SK-N-SH (cell line): Measurements from ENCODE around the gene NOXA1. TPM values are rescaled to one million over a fixed set of nuclear protein-coding genes. Genes with fewer than 3 reads are reported as not detected.

ENCODE experiments used
- CTCF ChIA-PET: fragments of 300-600, 350-600 bp; formaldehyde crosslinking; extraction: SDS; loops from one replicate; lab custom pipeline; 2021; lab: Yijun Ruan, JAX
- POLR2A ChIA-PET: fragments of 350-600 bp; sonication (Branson Sonifier 250); formaldehyde crosslinking; extraction: SDS; loops from one replicate; lab custom pipeline; 2020; ENCODE audit warnings: antibody characterized with exemption, inconsistent platforms; lab: Yijun Ruan, JAX
- DNase-seq: peaks from one replicate; pipeline ENCODE4 v3.0.0; 2012
- H2AFZ ChIP-seq: fragments of 200-600 bp; sonication (generic); 2 replicates; pipeline ENCODE4 v1.8.1; 2016; ENCODE audit warnings: antibody characterized with exemption, mild to moderate bottlenecking, low read depth
- H3F3A ChIP-seq: fragments of 200-600 bp; sonication (generic); replicated peaks from 2 replicates; pipeline ENCODE3; 2016; ENCODE audit warnings: antibody characterized with exemption, mild to moderate bottlenecking; ENCODE audit not compliant: insufficient read depth
- H3K27ac ChIP-seq, 2 experiments: fragments of 200-500 bp in 1 of 2; fragments of 200-600 bp in 1 of 2; sonication (Bioruptor generic) in 1 of 2; sonication (generic), shearing (Covaris generic) in 1 of 2; 2 replicates each; pipeline versions ENCODE4 v1.5.1 to v1.6.1; 2014 to 2016; ENCODE audit warnings: low read depth in 2 of 2, inconsistent platforms in 1 of 2, low read length in 1 of 2, mild to moderate bottlenecking in 1 of 2, mixed read lengths in 1 of 2
- H3K27me3 ChIP-seq: fragments of 200-600 bp; sonication (generic), shearing (Covaris generic); 2 replicates; pipeline ENCODE4 v1.6.1; 2016; ENCODE audit warnings: mixed run types; ENCODE audit not compliant: insufficient read depth
- H3K36me3 ChIP-seq, 2 experiments: fragments of 200-500 bp in 1 of 2; fragments of 200-600 bp in 1 of 2; sonication (Bioruptor generic) in 1 of 2; sonication (generic) in 1 of 2; replicated peaks in 1 of 2; 2 replicates each; pipeline versions ENCODE3 to v1.5.1; 2014 to 2016; ENCODE audit warnings: low read length in 1 of 2, mild to moderate bottlenecking in 1 of 2; ENCODE audit not compliant: insufficient read depth in 2 of 2, control insufficient read depth in 1 of 2
- H3K4me1 ChIP-seq, 2 experiments: fragments of 200-500 bp in 1 of 2; fragments of 200-600 bp in 1 of 2; sonication (Bioruptor generic) in 1 of 2; sonication (generic), shearing (Covaris generic) in 1 of 2; 2 replicates each; pipeline versions ENCODE4 v1.5.1 to v1.6.1; 2014 to 2016; ENCODE audit warnings: low read depth in 1 of 2, low read length in 1 of 2, mixed run types in 1 of 2; ENCODE audit not compliant: insufficient read depth in 2 of 2, control insufficient read depth in 1 of 2
- H3K4me2 ChIP-seq: fragments of 200-600 bp; sonication (generic), shearing (Covaris generic); 2 replicates; pipeline ENCODE4 v1.6.1; 2017; ENCODE audit warnings: mixed run types
- H3K4me3 ChIP-seq, 2 experiments: fragments of 200-500 bp in 1 of 2; fragments of 200-600 bp in 1 of 2; sonication (Bioruptor generic) in 1 of 2; sonication (generic), shearing (Covaris generic) in 1 of 2; 2 replicates each; pipeline versions ENCODE4 v1.5.1 to v1.8.1; 2014 to 2016; ENCODE audit warnings: low read depth in 2 of 2, inconsistent platforms in 1 of 2, low read length in 1 of 2, mild to moderate bottlenecking in 1 of 2, mixed read lengths in 1 of 2, moderate library complexity in 1 of 2
- H3K79me2 ChIP-seq: fragments of 200-600 bp; sonication (generic); 2 replicates; pipeline ENCODE4 v1.8.1; 2017; ENCODE audit warnings: mild to moderate bottlenecking; ENCODE audit not compliant: insufficient read depth
- H3K9ac ChIP-seq: fragments of 200-600 bp; sonication (generic); 2 replicates; pipeline ENCODE4 v1.6.1; 2017; ENCODE audit warnings: mixed run types
- H3K9me2 ChIP-seq: fragments of 200-600 bp; sonication (generic); 2 replicates; pipeline ENCODE4 v1.6.1; 2017; ENCODE audit warnings: mixed run types
- H3K9me3 ChIP-seq: fragments of 200-600 bp; sonication (generic); 2 replicates; pipeline ENCODE4 v1.6.1; 2017; ENCODE audit warnings: mixed run types, mild to moderate bottlenecking, moderate library complexity
- H4K20me1 ChIP-seq: fragments of 200-600 bp; sonication (generic); 2 replicates; pipeline ENCODE4 v1.6.1; 2017; ENCODE audit warnings: mild to moderate bottlenecking, mixed run types; ENCODE audit not compliant: insufficient read depth
- CHD2 ChIP-seq: fragments of 150-350 bp; IDR thresholded peaks from 2 replicates; pipeline ENCODE4 v1.6.1; 2018; ENCODE audit warnings: low read length; ENCODE audit not compliant: partially characterized antibody
- CTCF ChIP-seq: fragments of 200-600 bp; sonication (generic); IDR thresholded peaks from 2 replicates; pipeline ENCODE4 v1.6.1; 2017; ENCODE audit warnings: antibody characterized with exemption, mild to moderate bottlenecking, moderate library complexity
- EZH2phosphoT487 ChIP-seq: fragments of 200-600 bp; sonication (generic); IDR thresholded peaks from 2 replicates; pipeline ENCODE4 v1.6.1; 2017; ENCODE audit warnings: low read depth, mixed run types, mild to moderate bottlenecking, antibody characterized with exemption, moderate library complexity, borderline replicate concordance
- FOSL2 ChIP-seq: IDR thresholded peaks from 2 replicates; pipeline ENCODE4 v1.4.0; 2012; ENCODE audit warnings: low read depth, mild to moderate bottlenecking, moderate library complexity, borderline replicate concordance
- FOXM1 ChIP-seq: IDR thresholded peaks from 2 replicates; pipeline ENCODE4 v1.4.0; 2012; ENCODE audit warnings: low read depth, mild to moderate bottlenecking
- GABPA ChIP-seq: IDR thresholded peaks from 2 replicates; pipeline ENCODE4 v1.4.0; 2012; ENCODE audit warnings: low read depth, mild to moderate bottlenecking
- GATA2 ChIP-seq: sonication (generic); formaldehyde crosslinking; IDR thresholded peaks from 2 replicates; pipeline ENCODE4 v1.5.0; 2020; ENCODE audit warnings: mild to moderate bottlenecking, missing genetic modification reagents
- JUND ChIP-seq: IDR thresholded peaks from 2 replicates; pipeline ENCODE4 v1.4.0; 2012
- MEF2A ChIP-seq: IDR thresholded peaks from 2 replicates; pipeline ENCODE4 v1.4.0; 2012; ENCODE audit warnings: low read depth, borderline replicate concordance
- MXI1 ChIP-seq: IDR thresholded peaks from 2 replicates; pipeline ENCODE4 v1.6.1; 2012; ENCODE audit warnings: mild to moderate bottlenecking, low read depth, low read length, improper control_type of control experiment
- NFIC ChIP-seq: IDR thresholded peaks from 2 replicates; pipeline ENCODE4 v1.4.0; 2012; ENCODE audit warnings: borderline replicate concordance
- NRF1 ChIP-seq: IDR thresholded peaks from 2 replicates; pipeline ENCODE4 v1.6.1; 2012; ENCODE audit warnings: low read depth, mild to moderate bottlenecking, low read length
- POLR2AphosphoS5 ChIP-seq: IDR thresholded peaks from 2 replicates; pipeline ENCODE4 v1.6.1; 2012; ENCODE audit warnings: low read depth, low read length
- RAD21 ChIP-seq: IDR thresholded peaks from 2 replicates; pipeline ENCODE4 v1.6.1; 2012; ENCODE audit warnings: mild to moderate bottlenecking, low read length
- RXRA ChIP-seq: IDR thresholded peaks from 2 replicates; pipeline ENCODE4 v1.4.0; 2012; ENCODE audit warnings: low read depth, mild to moderate bottlenecking, borderline replicate concordance
- TCF12 ChIP-seq: IDR thresholded peaks from 2 replicates; pipeline ENCODE4 v1.4.0; 2012
- USF1 ChIP-seq: IDR thresholded peaks from 2 replicates; pipeline ENCODE4 v1.4.0; 2012; ENCODE audit warnings: low read depth, borderline replicate concordance
- YY1 ChIP-seq: IDR thresholded peaks from 2 replicates; pipeline ENCODE4 v1.4.0; 2012; ENCODE audit warnings: low read depth, mild to moderate bottlenecking
- WGBS: methylation state at CpG from one replicate; pipeline ENCODE4 v1.1.6; 2017; ENCODE audit warnings: low lambda C conversion rate; 5-methylcytosine and 5-hydroxymethylcytosine counted together
- polyA plus RNA-seq, 3 experiments: library from polyadenylated mRNA; depleted of rRNA; stranded (reverse); fragments of >200 nt; gene quantifications; 2 replicates each; pipeline ENCODE4 v1.2.3, GENCODE V29; 2012
- TF ChIP-seq, protein P1 (sequence below): IDR thresholded peaks from 2 replicates; pipeline ENCODE4; 2012
- TF ChIP-seq, protein P2 (sequence below): IDR thresholded peaks from 2 replicates; pipeline ENCODE4 v1.4.0; 2012; ENCODE audit warnings: low read depth, borderline replicate concordance

NOXA1 gene
- polyA plus RNA-seq, 1 of the 3 experiments (the other 2 are of a cell fraction) = 0.39 TPM

- TF ChIP-seq MEF2A = no peak
Observed at GRCh38 chr9:137394866-137395665, 28.1 kb upstream of the NOXA1 start (continued).

DNA sequence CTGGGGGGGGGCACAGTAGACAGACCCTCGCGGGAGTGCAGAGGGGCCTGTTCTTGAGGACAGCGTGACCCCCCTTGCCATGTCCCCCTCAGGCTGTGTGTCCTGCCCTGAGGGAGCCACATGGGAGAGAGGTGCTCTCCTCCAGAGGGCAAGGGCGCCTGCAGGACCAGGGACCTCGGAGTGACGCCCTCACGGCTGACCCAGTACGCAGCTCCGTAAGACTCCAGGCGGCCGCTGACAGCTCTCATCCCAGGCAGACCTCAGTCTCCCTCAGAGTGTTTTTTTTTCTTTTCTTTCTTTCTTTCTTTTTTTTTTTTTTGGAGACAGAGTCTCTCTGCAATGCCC lies 27.6 kb upstream of the NOXA1 start:
- no peaks in the 10 kb centered on the region for H3F3A ChIP-seq
- ChIA-PET CTCF (interaction anchor here (0.5 kb wide), 1 partner anchor 41 kb away, joined by 3 read pairs; no protein-coding TSS in a partner anchor), POLR2A (no interaction called here)
- H3K4me2 ChIP-seq = no peak overlapping the region
- no peaks in the 10 kb centered on the region for H4K20me1 ChIP-seq
- H3K4me3 ChIP-seq = no peak overlapping the region
- H2AFZ ChIP-seq = no peak overlapping the region
- TF ChIP-seq FOSL2 (no peak), GATA2 (CRISPR knock-in tag) (no peak), NRF1 (no peak), POLR2AphosphoS5 (no peak), RAD21 (no peak), JUND (no peak), NFIC (no peak), GABPA (no peak), CHD2 (no peak)
- H3K9ac ChIP-seq = no peak overlapping the region
- no peaks in the 10 kb centered on the region for H3K9me3 ChIP-seq
- no peak for DNase-seq
- no peaks in the 10 kb centered on the region for H3K36me3 ChIP-seq
- H3K27ac ChIP-seq = no peak overlapping the region
- 93% methylated on average over 11 of the region's 11 CpGs for WGBS
- H3K27me3 ChIP-seq = no peaks in the 10 kb centered on the region
- H3K79me2 ChIP-seq = no peaks in the 10 kb centered on the region
- H3K9me2 ChIP-seq = no peaks in the 10 kb centered on the region
- H3K4me1 ChIP-seq = no peaks in the 10 kb centered on the region

GRCh38 chr9:137396227-137396626 lies 27.0 kb upstream of the NOXA1 start:
- DNase-seq = no peak
- H2AFZ ChIP-seq = no peak overlapping the region

More at GRCh38 chr9:137396227-137396626, 27.0 kb upstream of the NOXA1 start:
- Histone ChIP-seq H3K36me3 (no peaks in the 10 kb centered on the region), H3K9me2 (no peaks in the 10 kb centered on the region), H3K4me3 (no peak overlapping the region), H3K79me2 (no peaks in the 10 kb centered on the region), H3K27me3 (no peaks in the 10 kb centered on the region), H3F3A (no peaks in the 10 kb centered on the region), H3K9ac (no peak overlapping the region), H4K20me1 (no peaks in the 10 kb centered on the region), H3K27ac (no peak overlapping the region), H3K4me2 (no peak overlapping the region), H3K9me3 (no peaks in the 10 kb centered on the region), H3K4me1 (no peaks in the 10 kb centered on the region)
- CTCF ChIA-PET = interaction anchor here (0.5 kb wide), 1 partner anchor 40 kb away, joined by 3 read pairs; no protein-coding TSS in a partner anchor
- no peak for TF ChIP-seq YY1
- TF ChIP-seq RAD21 = no peak
- TF ChIP-seq EZH2phosphoT487 = no peak
- no peak for TF ChIP-seq TCF12
- TF ChIP-seq JUND = no peak
- no peak for TF ChIP-seq FOSL2
- TF ChIP-seq, protein P1, sequence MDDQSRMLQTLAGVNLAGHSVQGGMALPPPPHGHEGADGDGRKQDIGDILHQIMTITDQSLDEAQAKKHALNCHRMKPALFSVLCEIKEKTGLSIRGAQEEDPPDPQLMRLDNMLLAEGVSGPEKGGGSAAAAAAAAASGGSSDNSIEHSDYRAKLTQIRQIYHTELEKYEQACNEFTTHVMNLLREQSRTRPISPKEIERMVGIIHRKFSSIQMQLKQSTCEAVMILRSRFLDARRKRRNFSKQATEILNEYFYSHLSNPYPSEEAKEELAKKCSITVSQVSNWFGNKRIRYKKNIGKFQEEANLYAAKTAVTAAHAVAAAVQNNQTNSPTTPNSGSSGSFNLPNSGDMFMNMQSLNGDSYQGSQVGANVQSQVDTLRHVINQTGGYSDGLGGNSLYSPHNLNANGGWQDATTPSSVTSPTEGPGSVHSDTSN = no peak
- no peak for TF ChIP-seq CTCF
- TF ChIP-seq USF1 = no peak
- TF ChIP-seq POLR2AphosphoS5 = no peak
- TF ChIP-seq RXRA = no peak
- TF ChIP-seq, protein P2, sequence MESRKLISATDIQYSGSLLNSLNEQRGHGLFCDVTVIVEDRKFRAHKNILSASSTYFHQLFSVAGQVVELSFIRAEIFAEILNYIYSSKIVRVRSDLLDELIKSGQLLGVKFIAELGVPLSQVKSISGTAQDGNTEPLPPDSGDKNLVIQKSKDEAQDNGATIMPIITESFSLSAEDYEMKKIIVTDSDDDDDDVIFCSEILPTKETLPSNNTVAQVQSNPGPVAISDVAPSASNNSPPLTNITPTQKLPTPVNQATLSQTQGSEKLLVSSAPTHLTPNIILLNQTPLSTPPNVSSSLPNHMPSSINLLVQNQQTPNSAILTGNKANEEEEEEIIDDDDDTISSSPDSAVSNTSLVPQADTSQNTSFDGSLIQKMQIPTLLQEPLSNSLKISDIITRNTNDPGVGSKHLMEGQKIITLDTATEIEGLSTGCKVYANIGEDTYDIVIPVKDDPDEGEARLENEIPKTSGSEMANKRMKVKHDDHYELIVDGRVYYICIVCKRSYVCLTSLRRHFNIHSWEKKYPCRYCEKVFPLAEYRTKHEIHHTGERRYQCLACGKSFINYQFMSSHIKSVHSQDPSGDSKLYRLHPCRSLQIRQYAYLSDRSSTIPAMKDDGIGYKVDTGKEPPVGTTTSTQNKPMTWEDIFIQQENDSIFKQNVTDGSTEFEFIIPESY = no peak
- TF ChIP-seq FOXM1 = no peak
- no peak for TF ChIP-seq MXI1
- POLR2A ChIA-PET = no interaction called here
- WGBS = 79% methylated on average over 6 of the region's 15 CpGs
